Lower lobe of right lung (tissue), 2 donors: Measurements from ENCODE around the gene TRERF1. TPM values are rescaled to one million over a fixed set of nuclear protein-coding genes. Genes with fewer than 3 reads are reported as not detected.

Source experiments
- ATAC-seq, 2 donors: fragments of 200-7000 bp; cut with Tn5 transposase; one replicate each; pipeline ENCODE4 v1.9.1; 2020 to 2022; ENCODE audit warnings: mild to moderate bottlenecking in 2 of 2, moderate library complexity in 2 of 2
- DNase-seq: peaks from one replicate; pipeline ENCODE4 v3.0.0-alpha.2; 2020
- H3K27ac ChIP-seq: fragments of 200-600 bp; one replicate; pipeline ENCODE4 v1.8.0; 2022
- H3K27me3 ChIP-seq: fragments of 200-600 bp; one replicate; pipeline ENCODE4 v1.8.0; 2022; ENCODE audit warnings: low read depth
- H3K36me3 ChIP-seq: fragments of 200-600 bp; one replicate; pipeline ENCODE4 v1.8.0; 2022; ENCODE audit warnings: mild to moderate bottlenecking
- H3K4me1 ChIP-seq: fragments of 200-600 bp; one replicate; pipeline ENCODE4 v1.8.0; 2022
- H3K4me3 ChIP-seq: fragments of 200-600 bp; one replicate; pipeline ENCODE4 v1.8.0; 2022; ENCODE audit warnings: mild to moderate bottlenecking
- H3K9me3 ChIP-seq: fragments of 200-600 bp; one replicate; pipeline ENCODE4 v1.8.0; 2022
- CTCF ChIP-seq: fragments of 200-600 bp; IDR thresholded peaks from one replicate; pipeline ENCODE4 v1.8.0; 2022; ENCODE audit warnings: antibody characterized with exemption, mild to moderate bottlenecking
- intact Hi-C: fragments of 100-400 bp; cut with DNase I; formaldehyde crosslinking; loops from one replicate; pipeline ENCODE4 v1.11.0; 2022
- total RNA-seq: library from RNA; stranded (reverse); fragmentation: NEBNext Ultra II Directional; extraction: Animal tissue kit (Norgen Biotek cat#: 25700); gene quantifications from one replicate; pipeline ENCODE4 v1.2.1, GENCODE V29; 2021
- donor health status: DM: no; HTN: yes; CAD: no; lungs with severe emphysema.

TRERF1 gene
- total RNA-seq, 1 donor from 2014 or later: 5.6 TPM

GRCh38 chr6:42410861-42411260 is 40.9 kb downstream of the TRERF1 start:
- no peak for DNase-seq
- TF ChIP-seq CTCF: no peak
- intact Hi-C loops: no loop called here
- no peak for ATAC-seq
- Histone ChIP-seq H3K27me3 (no peaks in the 10 kb centered on the region), H3K9me3 (no peaks in the 10 kb centered on the region), H3K4me1 (peaks cover 13% of the 10 kb centered on the region), H3K36me3 (no peaks in the 10 kb centered on the region), H3K27ac (no peak overlapping the region), H3K4me3 (no peak overlapping the region)

- no peak for DNase-seq
- Histone ChIP-seq H3K27me3 (no peaks in the 10 kb centered on the region), H3K4me3 (no peak overlapping the region), H3K36me3 (no peaks in the 10 kb centered on the region), H3K9me3 (no peaks in the 10 kb centered on the region), H3K27ac (no peak overlapping the region), H3K4me1 (peaks cover 16% of the 10 kb centered on the region)
- no peak for TF ChIP-seq CTCF
- no peak for ATAC-seq
- intact Hi-C loops: no loop called here
Measured at GRCh38 chr6:42409581-42409980, 42.1 kb downstream of the TRERF1 start.

GRCh38 chr6:42407379-42407778 is 44.3 kb downstream of the TRERF1 start:
- Histone ChIP-seq H3K27me3 (no peaks in the 10 kb centered on the region), H3K36me3 (no peaks in the 10 kb centered on the region), H3K9me3 (no peaks in the 10 kb centered on the region), H3K4me3 (no peak overlapping the region), H3K27ac (no peak overlapping the region), H3K4me1 (peaks cover 27% of the 10 kb centered on the region)
- intact Hi-C loops: no loop called here
- DNase-seq: no peak
- no peak for ATAC-seq
- TF ChIP-seq CTCF: no peak

- intact Hi-C loops: no loop called here
- H3K4me3 ChIP-seq: no peak overlapping the region
- no peaks in the 10 kb centered on the region for H3K9me3 ChIP-seq
- H3K36me3 ChIP-seq: no peaks in the 10 kb centered on the region
- no peak for TF ChIP-seq CTCF
- no peak for ATAC-seq
- H3K27ac ChIP-seq: no peak overlapping the region
- peaks cover 27% of the 10 kb centered on the region for H3K4me1 ChIP-seq
- DNase-seq: no peak
- H3K27me3 ChIP-seq: no peaks in the 10 kb centered on the region
Measured at GRCh38 chr6:42406306-42407280, 45.1 kb downstream of the TRERF1 start.

GRCh38 chr6:42405021-42405420 is 46.7 kb downstream of the TRERF1 start:
- ATAC-seq (no peak), DNase-seq (no peak)
- H3K27ac ChIP-seq: no peak overlapping the region
- H3K4me3 ChIP-seq: no peak overlapping the region
- H3K9me3 ChIP-seq: no peaks in the 10 kb centered on the region
- TF ChIP-seq CTCF: no peak
- intact Hi-C loops: no loop called here
- no peaks in the 10 kb centered on the region for H3K36me3 ChIP-seq
- H3K4me1 ChIP-seq: peaks cover 27% of the 10 kb centered on the region
- H3K27me3 ChIP-seq: no peaks in the 10 kb centered on the region
